ENCODE data around the gene NPTN.

DNA sequence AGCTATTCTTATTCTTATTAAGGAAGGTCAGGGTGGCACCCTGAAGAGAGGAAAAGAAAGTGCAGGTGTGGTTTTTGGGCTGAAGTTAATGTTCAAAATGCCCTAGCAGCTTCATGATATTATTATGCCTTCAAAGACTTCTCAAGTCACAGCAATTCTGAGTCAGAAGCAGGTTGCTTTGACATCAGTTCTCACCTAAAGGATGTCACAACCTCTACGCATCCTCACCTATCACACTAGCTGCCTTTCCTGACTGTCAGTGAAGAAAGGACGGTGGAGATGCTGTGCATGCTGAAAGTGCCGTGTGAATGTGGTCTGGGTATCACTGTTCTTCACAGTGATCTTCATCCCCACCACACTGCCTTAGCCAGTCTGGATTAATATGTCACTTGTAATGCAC, 49.6 kb downstream of the NPTN start:
- TF ChIP-seq CTCF (conservative IDR thresholded peaks at IDR 0.05; ENCODE audit: low read length) = no peak
- no peak for TF ChIP-seq EZH2phosphoT487 (IDR thresholded peaks at IDR 0.05; ENCODE audit: borderline replicate concordance, low read depth, low read length)
